Measurements from ENCODE around the gene CLRN1.

CLRN1 gene

DNA sequence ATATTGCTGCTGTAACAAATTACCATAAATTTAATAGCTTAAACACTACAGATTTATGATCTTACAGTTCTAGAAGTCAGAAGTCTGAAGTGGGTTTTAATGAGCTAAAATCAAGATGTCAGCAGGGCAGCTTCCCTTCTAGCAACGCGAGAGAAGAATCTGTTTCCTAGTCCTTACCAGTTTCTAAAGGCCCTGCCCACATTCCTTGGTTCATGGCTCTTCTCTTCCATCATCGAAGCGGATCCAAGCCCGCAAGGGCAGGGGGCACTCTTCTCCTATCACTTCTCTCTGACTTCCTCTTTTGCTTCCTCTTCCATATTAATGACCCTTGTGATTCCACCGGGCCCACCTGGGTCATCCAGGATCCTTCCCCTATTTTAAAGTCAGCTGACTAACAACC is 83.4 kb downstream of the CLRN1 start:
- DNase-seq = no peak
- intact Hi-C loops (cut with DNase I) = no loop called here

DNA sequence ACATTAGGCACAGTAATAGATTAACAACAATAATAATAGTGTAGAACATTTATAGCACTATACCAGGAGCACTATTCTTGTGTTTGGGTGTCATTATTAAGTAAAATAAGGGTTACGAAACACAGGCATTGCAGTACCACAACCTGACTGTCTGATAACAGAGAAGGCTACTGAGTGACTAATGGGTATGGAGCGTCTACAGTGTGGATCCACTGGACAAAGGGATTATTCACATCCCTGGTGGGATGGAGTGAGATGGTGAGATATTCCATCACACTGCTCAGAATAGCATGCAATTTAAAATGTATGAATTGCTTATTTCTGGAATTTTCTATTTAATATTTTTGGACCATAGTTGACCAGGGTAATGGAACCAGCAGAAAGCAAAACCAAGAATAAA is 85.5 kb downstream of the CLRN1 start:
- DNase-seq = no peak
- intact Hi-C loops (cut with DNase I) = no loop called here

DNA sequence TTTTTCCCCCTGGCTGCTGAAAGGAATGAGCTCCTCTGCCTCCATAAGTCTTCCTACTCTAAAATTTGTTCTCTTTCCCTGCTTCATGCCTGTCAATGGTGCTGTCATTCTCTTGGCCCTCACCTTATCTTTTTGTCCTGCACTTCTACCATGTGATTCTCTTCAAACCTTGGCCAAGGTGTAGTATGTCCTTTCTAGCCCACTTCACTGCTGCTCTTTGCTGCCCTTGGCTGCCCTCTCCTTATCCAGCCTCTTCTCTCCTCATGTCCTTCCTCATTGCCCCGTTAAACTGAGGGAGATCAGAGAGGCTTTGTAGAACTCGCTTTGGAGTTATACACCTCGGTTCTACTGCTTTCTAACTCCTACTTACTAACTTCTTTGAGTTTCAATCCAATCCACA is 87.0 kb downstream of the CLRN1 start:
- intact Hi-C loops (cut with DNase I) = no loop called here
- DNase-seq = no peak

- intact Hi-C loops (cut with DNase I) = no loop called here
- DNase-seq = no peak
Observed at GRCh38 chr3:150878996-150879575, 93.4 kb downstream of the CLRN1 start.

- intact Hi-C loops (cut with DNase I) = no loop called here
- DNase-seq = no peak
Observed at GRCh38 chr3:150878290-150878689, 94.2 kb downstream of the CLRN1 start.

- intact Hi-C loops (cut with DNase I) = no loop called here
- no peak for DNase-seq
Observed at GRCh38 chr3:150877303-150877702, 95.2 kb downstream of the CLRN1 start.

DNA sequence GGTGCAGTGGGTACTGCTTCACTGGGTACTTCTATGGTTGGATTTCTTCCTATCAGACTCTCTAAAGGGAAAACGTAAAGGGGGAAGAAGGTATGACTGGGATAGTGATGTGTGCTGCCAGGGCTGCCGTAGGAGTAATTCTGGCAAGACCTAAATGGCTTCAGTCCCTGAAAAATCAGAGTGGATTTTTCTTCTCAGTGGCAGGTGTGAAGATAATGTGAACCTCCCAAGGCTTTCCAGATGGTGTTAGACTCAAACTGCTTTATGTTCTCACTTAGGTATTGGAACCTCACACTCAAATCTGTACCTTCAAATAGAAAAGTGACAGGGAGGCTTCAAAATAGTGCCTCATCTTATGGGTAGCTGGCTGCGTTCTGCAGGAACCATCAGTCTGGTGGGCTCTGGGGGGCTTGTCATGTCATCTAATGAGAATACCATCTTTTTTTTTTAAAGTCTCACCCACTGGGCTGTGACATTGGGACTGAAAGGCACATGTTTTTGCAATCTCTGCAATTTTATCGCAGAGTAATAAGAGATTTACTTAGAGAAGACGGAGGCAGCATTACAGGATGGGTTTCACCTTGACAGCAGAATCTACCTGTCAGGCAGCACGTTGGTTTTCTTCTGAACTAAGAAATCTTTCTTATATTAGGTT is 95.8 kb downstream of the CLRN1 start:
- peak in 2 of 42 donors; percentile 21 to 46 for DNase-seq
- intact Hi-C loops (cut with DNase I) = no loop called here

All from head of caudate nucleus (tissue), 42 donors.